ENCODE measurements around the gene ONECUT1.

Gene ONECUT1

DNA sequence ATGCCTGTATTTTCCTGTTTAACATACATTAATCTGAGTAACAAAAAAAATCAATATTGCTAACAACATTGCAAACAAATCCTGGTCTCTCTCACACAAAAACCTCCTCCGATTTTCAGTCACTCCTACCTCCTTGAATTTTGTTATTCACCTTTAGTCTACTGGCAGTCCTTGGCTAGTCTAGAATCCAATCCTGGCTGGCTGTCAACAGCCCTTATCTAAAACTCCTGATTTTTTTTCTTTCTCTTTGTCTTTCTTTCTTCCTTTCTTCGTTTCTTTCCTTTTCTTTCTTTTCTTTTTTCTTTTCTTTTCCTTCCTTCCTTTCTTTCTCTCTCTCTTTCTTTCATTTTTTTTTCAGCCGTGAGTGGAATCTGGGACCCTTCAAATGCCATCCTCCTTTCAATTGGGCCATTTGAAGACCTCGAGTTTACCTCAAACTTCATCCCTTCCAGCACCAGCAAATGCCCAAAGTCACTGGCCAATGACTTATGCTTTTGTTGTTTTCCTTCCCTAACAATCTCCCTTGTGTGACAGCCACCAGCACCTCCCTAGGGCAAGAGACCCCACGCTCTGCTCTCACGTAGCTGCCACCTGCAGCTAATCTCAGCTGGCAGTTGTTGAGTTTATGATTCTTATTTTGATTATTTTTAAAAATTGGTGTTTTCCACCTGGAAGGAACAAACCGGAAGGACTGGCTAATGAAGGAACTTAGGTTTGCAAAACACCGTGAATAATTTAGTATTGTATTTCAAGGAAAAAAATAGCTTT is 6.8 kb upstream of the ONECUT1 start:
- DNase-seq (ENCODE audit: low read depth) = no peak

DNA sequence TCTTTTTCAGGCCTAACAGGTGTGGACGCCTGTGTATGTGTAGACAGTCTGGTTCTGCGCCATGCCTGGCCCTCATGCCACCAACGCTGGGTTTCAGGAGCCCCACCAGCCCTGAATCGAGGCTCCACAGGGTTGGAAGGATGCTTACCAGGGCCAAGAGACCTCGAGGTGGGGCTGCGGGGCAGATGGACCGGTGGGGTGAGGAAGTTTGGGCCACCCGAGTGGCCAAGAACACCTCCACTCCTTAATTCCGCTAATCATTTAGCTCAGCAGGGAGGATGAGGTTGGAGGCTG is 6.0 kb upstream of the ONECUT1 start:
- DNase-seq (ENCODE audit: low read depth) = no peak

DNA sequence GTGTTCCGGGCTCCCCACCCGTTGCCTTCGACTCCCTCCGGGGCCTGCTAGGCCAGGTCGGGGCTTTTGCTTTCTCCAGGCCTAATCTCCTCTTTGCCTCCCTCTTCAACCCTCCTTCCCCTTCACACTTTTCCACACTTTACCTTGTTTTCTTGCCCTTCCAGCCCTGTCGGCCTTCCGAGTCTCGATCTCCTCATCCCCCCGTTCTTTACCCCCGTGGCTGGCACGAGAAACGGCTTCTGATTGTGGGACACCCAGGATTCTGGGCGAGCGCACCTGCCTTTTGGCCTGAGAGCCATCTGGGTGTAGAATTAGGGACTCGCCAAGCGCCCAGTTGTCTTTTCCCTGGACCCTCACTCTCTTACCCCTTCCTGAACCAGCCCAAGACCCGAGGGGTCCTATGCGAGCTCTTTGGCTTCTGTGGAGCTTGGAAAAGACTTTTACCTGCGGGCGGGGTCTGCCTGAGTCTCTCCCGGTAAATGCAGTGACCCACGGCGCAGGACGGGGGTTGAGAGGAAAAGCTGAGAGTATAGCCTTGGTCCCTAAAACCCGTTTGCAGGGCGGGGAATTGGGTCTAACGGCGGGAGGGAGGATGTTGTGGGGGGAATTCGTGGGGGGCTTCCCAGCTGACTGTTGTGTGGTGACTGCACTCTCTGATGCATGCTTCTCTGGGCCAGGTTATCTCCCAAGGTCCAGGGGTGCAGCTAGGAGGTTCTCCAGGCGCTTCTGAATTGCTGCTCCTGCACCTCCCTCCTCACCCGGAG is 5.5 kb upstream of the ONECUT1 start:
- DNase-seq (ENCODE audit: low read depth) = no peak

DNA sequence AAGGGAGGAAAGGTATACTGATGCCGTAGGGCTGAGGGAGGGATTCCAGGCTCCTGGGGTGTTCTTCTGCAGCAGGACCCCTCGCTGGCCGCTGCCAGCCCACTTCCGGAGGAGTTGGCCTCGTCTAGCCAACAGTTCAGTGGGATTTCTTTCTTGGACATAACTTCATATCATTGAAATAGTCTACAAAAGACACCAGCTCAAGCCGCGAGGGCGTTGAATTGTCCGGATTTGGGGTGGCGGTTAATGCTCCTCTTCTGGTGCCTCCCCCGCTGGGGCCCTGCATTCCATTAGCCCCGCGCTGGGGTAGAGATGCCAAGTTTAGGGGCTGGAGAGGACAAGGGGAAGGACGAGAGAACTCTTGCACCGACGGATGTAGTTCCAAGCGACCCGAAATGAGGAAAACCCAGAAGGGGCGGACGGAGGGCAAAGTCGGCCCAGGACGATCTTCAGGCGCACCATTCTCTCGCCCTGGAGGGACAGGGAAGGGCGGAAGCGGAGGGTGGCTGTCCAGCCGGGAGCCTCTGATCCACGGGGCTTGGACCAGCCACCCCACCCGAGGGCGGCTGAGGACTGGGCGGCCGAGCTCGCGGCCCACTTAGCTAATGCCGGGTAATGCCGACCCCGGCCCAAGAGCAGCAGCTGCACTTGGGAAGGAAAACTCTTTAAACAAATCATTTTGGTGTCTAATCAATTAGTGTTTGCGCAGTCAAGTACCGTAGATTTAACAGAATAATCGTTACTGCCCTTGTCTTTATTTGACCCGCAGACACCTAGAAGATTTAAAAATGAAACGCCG is 4.7 kb upstream of the ONECUT1 start:
- DNase-seq (ENCODE audit: low read depth) = no peak

GRCh38 chr15:52791776-52792175 is 1.6 kb upstream of the ONECUT1 start:
- no peak for DNase-seq (ENCODE audit: low read depth)

- DNase-seq (ENCODE audit: low read depth) = no peak
Measured at GRCh38 chr15:52790941-52791751, 1.0 kb upstream of the ONECUT1 start.

DNA sequence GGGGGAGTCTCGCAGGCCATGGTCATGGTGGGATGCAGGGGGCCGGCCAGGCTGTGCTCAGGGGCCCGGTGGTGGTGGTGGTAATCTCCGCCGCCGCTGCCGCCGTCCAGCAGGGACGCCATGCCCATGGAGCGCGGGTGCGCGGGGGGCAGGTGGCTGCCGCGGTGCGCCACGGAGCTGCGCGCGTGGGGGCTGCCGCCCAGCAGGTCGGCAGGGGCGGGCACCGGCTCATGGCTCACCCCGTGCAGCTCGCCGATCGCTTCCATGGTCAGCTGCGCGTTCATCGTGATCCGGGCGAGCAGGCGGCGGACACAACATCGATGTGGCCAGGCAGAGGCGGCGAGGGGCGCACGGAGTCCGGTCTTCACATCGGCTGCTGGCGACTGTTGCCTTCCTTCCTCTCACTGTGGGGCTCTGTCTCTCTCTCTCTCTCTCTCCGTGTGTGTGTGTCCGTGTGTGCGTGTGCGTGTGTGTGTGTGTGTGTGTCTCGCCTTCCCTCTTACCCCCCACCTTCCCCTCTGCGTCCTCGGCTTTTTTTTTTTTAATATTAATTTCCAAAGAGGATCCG is 451 bp downstream of the ONECUT1 start:
- DNase-seq (ENCODE audit: low read depth) = no peak

DNA sequence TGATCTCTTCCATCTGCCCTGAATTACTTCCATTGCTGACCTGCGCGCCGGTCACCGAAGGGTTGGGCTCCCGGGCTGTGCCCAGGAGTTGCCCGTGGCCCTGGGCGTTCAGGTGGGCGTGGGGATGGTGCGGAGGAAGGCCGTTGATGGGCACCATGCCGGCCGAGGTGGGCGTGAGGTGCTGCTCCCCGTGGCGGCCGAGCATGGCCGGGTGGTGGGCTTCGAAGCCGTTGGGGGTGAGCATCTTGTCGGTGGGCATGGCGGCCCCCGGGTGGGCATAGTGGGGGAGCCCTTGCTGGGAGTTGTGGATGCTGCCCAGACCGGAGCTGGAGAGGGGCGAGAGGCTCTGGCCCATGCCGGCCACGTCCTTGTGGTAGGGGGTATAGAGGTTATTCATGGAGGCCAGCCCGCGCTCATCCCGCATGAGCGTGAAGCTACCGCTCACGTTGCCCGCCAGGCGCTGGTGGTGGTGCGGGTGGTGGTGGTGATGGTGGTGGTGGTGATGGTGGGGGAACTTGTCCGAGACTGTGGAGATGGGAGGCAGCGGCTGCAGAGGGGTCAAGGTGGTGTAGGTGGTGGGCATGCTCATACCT is 1.0 kb downstream of the ONECUT1 start:
- DNase-seq (ENCODE audit: low read depth) = no peak

GRCh38 chr15:52788099-52788986 is 1.8 kb downstream of the ONECUT1 start:
- DNase-seq (ENCODE audit: low read depth) = no peak

DNA sequence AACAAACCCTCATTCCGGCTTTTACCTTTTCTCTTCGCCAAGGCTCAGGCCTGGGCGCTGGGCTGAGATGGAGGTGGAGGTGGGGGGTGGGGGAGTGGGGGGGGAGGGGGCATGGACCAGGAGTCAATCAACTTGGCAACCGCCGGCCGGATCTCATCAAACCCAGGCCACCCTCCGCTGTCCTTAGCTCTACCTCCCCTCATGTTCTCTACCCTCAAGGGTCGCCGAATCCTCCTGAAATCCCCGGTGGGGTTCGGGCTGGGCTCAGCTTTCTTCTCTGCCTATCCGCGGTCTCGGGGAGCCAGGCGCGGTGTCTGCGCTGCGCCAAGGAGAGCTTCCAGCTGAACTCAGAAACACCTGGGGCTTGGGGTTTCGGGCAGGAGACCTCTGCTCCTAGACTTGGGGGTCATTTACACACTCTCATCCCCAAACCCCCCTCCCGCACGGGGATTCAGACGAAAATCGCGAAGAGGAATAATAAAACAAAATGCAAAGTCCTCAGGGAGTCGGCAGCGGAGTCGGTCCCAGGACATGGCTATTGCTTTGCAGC is 2.5 kb downstream of the ONECUT1 start:
- no peak for DNase-seq (ENCODE audit: low read depth)

DNA sequence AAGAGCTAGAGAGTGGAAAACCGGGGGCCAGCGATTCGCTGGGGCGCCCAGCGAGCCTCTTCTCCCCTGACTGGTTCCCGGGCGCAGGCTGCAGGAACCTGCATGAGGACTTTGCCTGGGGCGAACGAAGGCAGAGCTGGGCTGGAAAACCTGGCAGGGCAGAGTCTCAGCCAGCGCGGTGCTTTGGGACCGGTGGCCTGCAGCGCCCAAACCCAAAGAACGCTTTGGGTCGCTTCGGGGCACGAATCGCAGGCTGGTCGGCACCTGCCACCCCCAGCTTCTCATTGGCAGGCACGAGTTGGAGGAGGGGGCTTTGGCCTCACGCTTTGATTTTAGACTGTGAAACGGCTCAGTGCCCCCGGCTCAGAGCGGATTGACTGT is 3.0 kb downstream of the ONECUT1 start:
- no peak for DNase-seq (ENCODE audit: low read depth)

GRCh38 chr15:52786436-52787122 is 3.6 kb downstream of the ONECUT1 start:
- DNase-seq (ENCODE audit: low read depth) = no peak

- DNase-seq (ENCODE audit: low read depth) = no peak
Measured at GRCh38 chr15:52785672-52786406, 4.3 kb downstream of the ONECUT1 start.

GRCh38 chr15:52784799-52785671 is 5.1 kb downstream of the ONECUT1 start:
- DNase-seq (ENCODE audit: low read depth) = no peak

- DNase-seq (ENCODE audit: low read depth) = no peak
Measured at GRCh38 chr15:52783929-52784798, 6.0 kb downstream of the ONECUT1 start.

DNA sequence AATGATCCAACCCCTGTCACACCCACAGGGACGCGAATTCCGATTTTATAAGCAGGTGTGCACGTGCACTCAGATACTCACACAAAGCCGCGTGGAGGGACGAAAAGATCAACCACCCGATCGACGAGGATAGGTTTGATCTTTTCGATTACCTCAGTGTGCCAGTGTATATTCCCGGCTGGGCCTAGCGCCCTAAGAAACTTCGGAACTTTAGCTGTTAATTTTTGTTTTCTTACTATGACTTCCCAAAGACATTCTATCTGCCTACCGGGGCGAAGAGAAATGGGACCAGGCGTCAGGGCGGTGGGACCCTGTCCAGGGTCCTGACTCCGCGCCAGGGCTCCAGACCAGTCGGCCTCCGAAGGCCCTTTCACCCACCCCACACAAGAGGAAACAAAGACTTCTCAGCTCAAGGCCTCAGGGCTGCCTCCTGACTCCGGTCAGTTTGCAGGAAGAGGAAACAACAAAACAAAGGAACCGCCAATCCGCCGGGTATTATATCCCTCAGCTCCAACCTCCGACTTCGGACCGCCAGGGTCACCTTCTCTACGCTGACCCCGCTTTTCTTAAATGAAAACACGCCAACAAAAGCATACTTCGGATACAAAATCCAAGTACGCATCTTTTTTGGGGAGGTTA is 6.8 kb downstream of the ONECUT1 start:
- DNase-seq (ENCODE audit: low read depth) = no peak

Measured in GM04504 (cell line).